HCT116 (cell line): ENCODE measurements around the gene AFAP1. TPM values are rescaled to one million over a fixed set of nuclear protein-coding genes. Genes with fewer than 3 reads are reported as not detected.

Experiments
- ATAC-seq: fragments of 200-7000 bp; cut with Tn5 transposase; 2 replicates; pipeline ENCODE4 v1.9.1; 2020; ENCODE audit warnings: mild to moderate bottlenecking, moderate library complexity
- BruUV-seq: library from RNA; stranded (reverse); fragments of 400-500 nt; replicated peaks from 2 replicates; lab custom pipeline; 2021; lab: Mats Ljungman, UMichigan
- CTCF ChIA-PET: fragments of 300-600 bp; sonication (Branson Sonifier 250); formaldehyde crosslinking; loops from one replicate; lab custom pipeline; 2021; ENCODE audit warnings: antibody characterized with exemption; lab: Charles Lee
- POLR2A ChIA-PET: fragments of 300-600, 350-600 bp; sonication (Branson Sonifier 250); formaldehyde crosslinking; loops from one replicate; lab custom pipeline; 2021; ENCODE audit warnings: antibody characterized with exemption; lab: Charles Lee
- RAD21 ChIA-PET, 2 experiments: fragments of 300-600 bp; sonication (Branson Sonifier 250); formaldehyde crosslinking; loops; one replicate each; lab custom pipeline; 2023; ENCODE audit warnings: low total read pairs in 2 of 2; ENCODE audit not compliant: uncharacterized antibody in 2 of 2, unreplicated experiment in 2 of 2, low non-redundant PET in 1 of 2; lab: Charles Lee
- DNase-seq: peaks from one replicate; pipeline ENCODE4 v3.0.0-alpha.2; 2010; ENCODE audit warnings: low read depth, low spot score
- H2AFZ ChIP-seq: fragments of 200-600 bp; shearing (Covaris generic), sonication (generic); 2 replicates; pipeline ENCODE4 v1.6.1; 2017; ENCODE audit warnings: low read depth, mixed run types, mixed read lengths, antibody characterized with exemption, low read length; ENCODE audit not compliant: poor library complexity, severe bottlenecking
- H3K27ac ChIP-seq: 2 replicates; pipeline ENCODE4 v1.5.1; 2012; ENCODE audit warnings: low read depth, low read length
- H3K27me3 ChIP-seq: fragments of 200-600 bp; sonication (generic); 2 replicates; pipeline ENCODE4 v1.6.1; 2016; ENCODE audit warnings: mixed run types, low read length, mixed read lengths; ENCODE audit not compliant: insufficient read depth
- H3K36me3 ChIP-seq, 2 experiments: fragments of 200-500 bp in 1 of 2; fragments of 200-600 bp in 1 of 2; sonication (Bioruptor generic) in 1 of 2; sonication (generic) in 1 of 2; 2 replicates each; pipeline versions ENCODE4 v1.5.1 to v1.6.1; 2014 to 2016; ENCODE audit warnings: low read length in 2 of 2, inconsistent platforms in 1 of 2, mixed read lengths in 1 of 2, mixed run types in 1 of 2; ENCODE audit not compliant: insufficient read depth in 2 of 2, control insufficient read depth in 1 of 2
- H3K4me1 ChIP-seq, 2 experiments: fragments of 200-600 bp in 1 of 2; sonication (generic) in 1 of 2; 2 replicates each; pipeline versions ENCODE4 v1.5.1 to v1.6.1; 2012 to 2017; ENCODE audit warnings: low read length in 2 of 2, inconsistent platforms in 1 of 2, mild to moderate bottlenecking in 1 of 2, mixed read lengths in 1 of 2, mixed run types in 1 of 2, moderate library complexity in 1 of 2; ENCODE audit not compliant: insufficient read depth in 2 of 2, control insufficient read depth in 1 of 2
- H3K4me2 ChIP-seq: fragments of 200-600 bp; sonication (generic); 2 replicates; pipeline ENCODE4 v1.6.1; 2017; ENCODE audit warnings: mixed run types, low read length, mixed read lengths
- H3K4me3 ChIP-seq, 2 experiments: fragments of 200-600 bp in 1 of 2; sonication (generic) in 1 of 2; replicated peaks in 1 of 2; 2 replicates each; pipeline ENCODE4 v1.5.1; 2011 to 2016; ENCODE audit warnings: low read length in 2 of 2, control low read depth in 1 of 2, low read depth in 1 of 2, mild to moderate bottlenecking in 1 of 2, mixed read lengths in 1 of 2, mixed run types in 1 of 2
- H3K79me2 ChIP-seq: fragments of 200-600 bp; sonication (generic); 2 replicates; pipeline ENCODE4 v1.6.1; 2017; ENCODE audit warnings: mild to moderate bottlenecking, mixed run types, low read length, moderate library complexity, mixed read lengths; ENCODE audit not compliant: insufficient read depth
- H3K9ac ChIP-seq: fragments of 200-600 bp; sonication (generic); 2 replicates; pipeline ENCODE4 v1.6.1; 2016; ENCODE audit warnings: low read length, mixed read lengths
- H3K9me2 ChIP-seq: fragments of 200-600 bp; sonication (generic), shearing (Covaris generic); 2 replicates; pipeline ENCODE4 v1.6.1; 2017; ENCODE audit warnings: mixed run types, mild to moderate bottlenecking, moderate library complexity; ENCODE audit not compliant: insufficient read depth
- H3K9me3 ChIP-seq, 2 experiments: fragments of 200-500 bp in 1 of 2; fragments of 200-600 bp in 1 of 2; sonication (Bioruptor generic) in 1 of 2; sonication (generic) in 1 of 2; 2 replicates each; pipeline ENCODE4 v1.6.1; 2014 to 2017; ENCODE audit warnings: low read length in 2 of 2, mixed read lengths in 2 of 2, inconsistent platforms in 1 of 2, low read depth in 1 of 2, mild to moderate bottlenecking in 1 of 2, mixed run types in 1 of 2, moderate library complexity in 1 of 2; ENCODE audit not compliant: control insufficient read depth in 1 of 2, insufficient read depth in 1 of 2
- H4K20me1 ChIP-seq: fragments of 200-600 bp; sonication (generic), shearing (Covaris generic); 2 replicates; pipeline ENCODE4 v1.6.1; 2017; ENCODE audit warnings: mixed run types, mild to moderate bottlenecking, moderate library complexity; ENCODE audit not compliant: insufficient read depth
- EGR1 ChIP-seq: IDR thresholded peaks from 2 replicates; pipeline ENCODE4 v1.6.1; 2012; ENCODE audit warnings: low read depth
- EZH2 ChIP-seq: fragments of 200-600 bp; sonication (generic); IDR thresholded peaks from 2 replicates; pipeline ENCODE4 v1.6.1; 2017; ENCODE audit warnings: antibody characterized with exemption, mixed run types
- EZH2phosphoT487 ChIP-seq: fragments of 200-600 bp; IDR thresholded peaks from 2 replicates; pipeline ENCODE4 v1.6.1; 2018; ENCODE audit warnings: antibody characterized with exemption, borderline replicate concordance
- JUND ChIP-seq: IDR thresholded peaks from 2 replicates; pipeline ENCODE4 v1.6.1; 2012
- POLR2A ChIP-seq: IDR thresholded peaks from 2 replicates; pipeline ENCODE4 v1.7.0; 2011; ENCODE audit warnings: borderline replicate concordance; ENCODE audit not compliant: insufficient read depth, insufficient read length; ENCODE audit errors: extremely low read depth
- POLR2AphosphoS5 ChIP-seq: IDR thresholded peaks from 2 replicates; pipeline ENCODE4 v1.6.1; 2011; ENCODE audit warnings: mild to moderate bottlenecking, low read depth, low read length, moderate library complexity
- SIN3A ChIP-seq: IDR thresholded peaks from 2 replicates; pipeline ENCODE4 v1.6.1; 2012; ENCODE audit warnings: low read depth
- YY1 ChIP-seq: IDR thresholded peaks from 2 replicates; pipeline ENCODE4 v1.6.1; 2011; ENCODE audit warnings: low read length, low read depth, moderate library complexity, mild to moderate bottlenecking; ENCODE audit not compliant: insufficient replicate concordance; ENCODE audit errors: extremely low read depth
- ZFX ChIP-seq: fragments of 450-650 bp; IDR thresholded peaks from 2 replicates; pipeline ENCODE4 v1.6.1; 2017
- intact Hi-C: fragments of 100-400 bp; cut with micrococcal nuclease; formaldehyde crosslinking; loops from 2 replicates; pipeline ENCODE4 v1.10.0; 2022
- total RNA-seq: library from RNA; stranded (reverse); gene quantifications from one replicate; pipeline ENCODE4 v1.2.1, GENCODE V29; 2021; ENCODE audit not compliant: unreplicated experiment
- TF ChIP-seq, protein P1 (sequence below), 3 experiments: fragments of 200-600 bp in 1 of 3; sonication (generic) in 1 of 3; IDR thresholded peaks in 2 of 3; conservative IDR thresholded peaks in 1 of 3; 2 replicates each; pipeline ENCODE4 v1.5.1; 2012 to 2017; ENCODE audit warnings: low read depth in 2 of 3, low read length in 2 of 3, antibody characterized with exemption in 1 of 3, borderline replicate concordance in 1 of 3, control low read depth in 1 of 3, mild to moderate bottlenecking in 1 of 3, mixed read lengths in 1 of 3, mixed run types in 1 of 3, moderate library complexity in 1 of 3; ENCODE audit not compliant: insufficient read depth in 1 of 3

AFAP1 gene
- total RNA-seq, 1 experiment from 2014 or later: 19.4 TPM

DNA sequence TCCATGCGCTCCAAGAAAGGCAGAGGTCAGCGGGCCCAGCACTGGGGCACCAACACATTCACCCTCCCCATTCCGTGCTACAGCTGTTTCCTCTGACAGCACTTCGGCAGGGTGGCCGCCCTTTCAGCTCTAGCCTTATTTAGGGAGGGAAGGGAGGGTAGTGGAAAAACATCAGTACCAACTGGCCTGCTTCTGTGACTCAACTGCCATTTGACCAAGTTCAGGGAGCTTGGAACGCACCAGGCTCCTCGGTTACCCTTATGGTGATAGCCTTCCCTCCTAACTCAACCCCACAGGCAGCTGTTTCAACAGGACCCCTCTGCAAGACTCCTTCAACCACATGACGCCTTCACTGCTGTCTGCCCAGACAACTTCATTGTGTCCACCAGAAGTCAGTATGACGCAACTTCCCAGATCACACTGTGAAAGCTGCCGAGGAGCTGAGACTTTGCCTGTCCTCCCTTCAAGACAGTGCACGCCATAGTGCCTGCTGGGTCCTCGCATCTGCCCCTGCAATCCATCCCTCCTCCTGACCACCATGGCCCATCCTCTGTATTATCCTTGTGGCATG lies 132.2 kb downstream of the AFAP1 start:
- no peak overlapping the region for H3K4me3 ChIP-seq
- no peak for TF ChIP-seq EGR1
- no peak for TF ChIP-seq EZH2
- TF ChIP-seq JUND: no peak
- no peak for TF ChIP-seq EZH2phosphoT487
- no peak for TF ChIP-seq YY1
- no peak for TF ChIP-seq ZFX
- no peak for TF ChIP-seq SIN3A
- TF ChIP-seq POLR2AphosphoS5: no peak
- TF ChIP-seq, protein P1, sequence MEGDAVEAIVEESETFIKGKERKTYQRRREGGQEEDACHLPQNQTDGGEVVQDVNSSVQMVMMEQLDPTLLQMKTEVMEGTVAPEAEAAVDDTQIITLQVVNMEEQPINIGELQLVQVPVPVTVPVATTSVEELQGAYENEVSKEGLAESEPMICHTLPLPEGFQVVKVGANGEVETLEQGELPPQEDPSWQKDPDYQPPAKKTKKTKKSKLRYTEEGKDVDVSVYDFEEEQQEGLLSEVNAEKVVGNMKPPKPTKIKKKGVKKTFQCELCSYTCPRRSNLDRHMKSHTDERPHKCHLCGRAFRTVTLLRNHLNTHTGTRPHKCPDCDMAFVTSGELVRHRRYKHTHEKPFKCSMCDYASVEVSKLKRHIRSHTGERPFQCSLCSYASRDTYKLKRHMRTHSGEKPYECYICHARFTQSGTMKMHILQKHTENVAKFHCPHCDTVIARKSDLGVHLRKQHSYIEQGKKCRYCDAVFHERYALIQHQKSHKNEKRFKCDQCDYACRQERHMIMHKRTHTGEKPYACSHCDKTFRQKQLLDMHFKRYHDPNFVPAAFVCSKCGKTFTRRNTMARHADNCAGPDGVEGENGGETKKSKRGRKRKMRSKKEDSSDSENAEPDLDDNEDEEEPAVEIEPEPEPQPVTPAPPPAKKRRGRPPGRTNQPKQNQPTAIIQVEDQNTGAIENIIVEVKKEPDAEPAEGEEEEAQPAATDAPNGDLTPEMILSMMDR (IDR thresholded peaks at IDR 0.05 in 2 of 3, conservative IDR thresholded peaks at IDR 0.05 in 1 of 3; ENCODE audit: borderline replicate concordance in 1 of 3, insufficient read depth in 1 of 3, low read depth in 2 of 3, low read length in 2 of 3): no peak
- no peak for TF ChIP-seq POLR2A
- TF ChIP-seq, all 23 proteins: peak for 0
- H3K9me3 ChIP-seq: no peaks in the 10 kb centered on the region
- no peaks in the 10 kb centered on the region for H3K9me2 ChIP-seq
- DNase-seq (no peak), ATAC-seq (no peak)
- intact Hi-C loops: no loop called here
- no TSS peak for BruUV-seq
- H3K79me2 ChIP-seq: no peaks in the 10 kb centered on the region
- POLR2A ChIA-PET: no interaction called here
- no peak overlapping the region for H3K4me2 ChIP-seq
- H3K27me3 ChIP-seq: no peaks in the 10 kb centered on the region
- peaks cover 0 to 2% of the 10 kb centered on the region in 2 experiments; a peak in 1 of 4 replicates for H3K36me3 ChIP-seq
- no peak overlapping the region for H3K9ac ChIP-seq
- RAD21 ChIA-PET: no interaction called here
- no peak overlapping the region for H2AFZ ChIP-seq
- H3K27ac ChIP-seq: no peak overlapping the region
- CTCF ChIA-PET: no interaction called here
- peaks cover 7 to 8% of the 10 kb centered on the region in 2 experiments; a peak in 2 of 4 replicates for H3K4me1 ChIP-seq
- no peaks in the 10 kb centered on the region for H4K20me1 ChIP-seq
